Transverse colon (tissue), 4 donors: Measurements from ENCODE around the gene SS18. TPM values are rescaled to one million over a fixed set of nuclear protein-coding genes. Genes with fewer than 3 reads are reported as not detected.

ENCODE experiments used
- DNase-seq: peaks from one replicate; pipeline ENCODE4 v3.0.0-alpha.2; 2019
- H3K27ac ChIP-seq, 4 donors: fragments of 200-600 bp; sonication (generic); 2 replicates each; pipeline ENCODE4 v1.5.1; 2016 to 2018; ENCODE audit warnings: inconsistent platforms in 4 of 4
- H3K27me3 ChIP-seq: fragments of 200-600 bp; sonication (generic); 2 replicates; pipeline ENCODE4 v1.5.1; 2017; ENCODE audit warnings: inconsistent platforms
- H3K36me3 ChIP-seq, 4 donors: fragments of 200-600 bp; sonication (generic); 2 replicates each; pipeline ENCODE4 v1.5.1; 2017 to 2019; ENCODE audit warnings: inconsistent platforms in 4 of 4
- H3K4me1 ChIP-seq, 4 donors: fragments of 200-600 bp; sonication (generic); 2 replicates each; pipeline ENCODE4 v1.5.1; 2017 to 2020; ENCODE audit warnings: inconsistent platforms in 4 of 4
- H3K4me3 ChIP-seq, 4 donors: fragments of 200-600 bp; sonication (generic); 1 replicate in 1 of 4; 2 replicates in 3 of 4; pipeline versions ENCODE4 v1.5.1 to v1.6.1; 2017 to 2019; ENCODE audit warnings: inconsistent platforms in 4 of 4
- H3K9me3 ChIP-seq, 2 donors: fragments of 200-600 bp; sonication (generic); 2 replicates each; pipeline ENCODE4 v1.5.1; 2017 to 2019; ENCODE audit warnings: inconsistent platforms in 2 of 2
- EP300 ChIP-seq: sonication (generic); formaldehyde crosslinking; IDR thresholded peaks from one replicate; pipeline ENCODE4 v1.6.1; 2017; ENCODE audit warnings: antibody characterized with exemption, low read depth
- POLR2A ChIP-seq: fragments of 450-650 bp; IDR thresholded peaks from one replicate; pipeline ENCODE4 v1.6.1; 2016; ENCODE audit warnings: antibody characterized with exemption, mild to moderate bottlenecking, moderate library complexity
- POLR2AphosphoS5 ChIP-seq, 3 donors: sonication (generic); formaldehyde crosslinking; IDR thresholded peaks; one replicate each; pipeline ENCODE4 v1.6.1; 2016; ENCODE audit warnings: antibody characterized with exemption in 3 of 3
- WGBS, 2 donors: methylation state at CpG; one replicate each; pipeline ENCODE4 v1.1.5; 2018; ENCODE audit warnings: low coverage in 1 of 2; 5-methylcytosine and 5-hydroxymethylcytosine counted together
- in situ Hi-C, 4 donors: fragments of 200-750 bp; cut with MboI; loops; one replicate each; pipeline versions ENCODE4 v1.15.0 to v1.15.1; 2017; ENCODE audit warnings: low sequenced_read_pairs in 3 of 4, low pct_ligation_motif_present in 1 of 4, low pct_unique_long_range_greater_than_20kb in 1 of 4
- intact Hi-C: fragments of 100-400 bp; cut with DNase I; formaldehyde crosslinking; loops from one replicate; pipeline ENCODE4 v1.15.1; 2023; ENCODE audit warnings: low total_unique reads
- total RNA-seq, 4 donors: library from RNA; depleted of rRNA; stranded (reverse); fragments of >200 nt; gene quantifications; one replicate each; pipeline ENCODE4 v1.1.0, GENCODE V29; 2016
- TF ChIP-seq, protein P1 (sequence below), 5 experiments: fragments of 200-600 bp in 3 of 5; fragments of 450-650 bp in 2 of 5; sonication (generic) in 3 of 5; IDR thresholded peaks; 1 replicate in 2 of 5; 2 replicates in 3 of 5; pipeline ENCODE4 v1.5.1; 2016 to 2017; ENCODE audit warnings: antibody characterized with exemption in 5 of 5, inconsistent platforms in 3 of 5, mild to moderate bottlenecking in 2 of 5, moderate library complexity in 1 of 5

SS18 gene
- total RNA-seq, 4 donors from 2014 or later = 46.8 to 209 (median 138) TPM

DNA sequence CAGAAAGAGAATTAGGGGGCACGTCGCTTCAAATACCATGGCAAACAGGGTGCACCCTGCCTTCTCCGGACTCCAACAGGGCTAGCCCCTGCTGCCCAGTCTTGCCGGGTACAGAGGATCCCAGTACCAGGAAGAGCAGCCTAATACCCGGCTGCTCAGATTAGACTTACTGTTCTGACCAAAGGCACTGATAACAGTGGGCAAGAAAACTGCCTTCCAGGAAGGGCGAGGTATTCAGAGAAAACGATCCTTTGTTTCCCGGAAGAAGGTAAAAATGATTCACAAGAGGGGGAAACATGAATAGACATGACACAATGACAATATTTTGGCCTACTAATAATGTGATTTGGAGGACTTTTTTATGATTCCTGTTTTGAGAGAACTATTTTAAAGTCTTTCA lies 99.9 kb downstream of the SS18 start:
- intact Hi-C loops = no loop called here
- Histone ChIP-seq H3K4me1 (no peaks in the 10 kb centered on the region), H3K27ac (no peak overlapping the region), H3K27me3 (no peaks in the 10 kb centered on the region), H3K9me3 (no peaks in the 10 kb centered on the region), H3K4me3 (no peak overlapping the region), H3K36me3 (no peaks in the 10 kb centered on the region)
- in situ Hi-C loops = no loop called here
- DNase-seq = no peak
- no peak for TF ChIP-seq POLR2AphosphoS5 (IDR thresholded peaks at IDR 0.05)
- no peak for TF ChIP-seq EP300
- 80 to 87% methylated on average over 3 to 8 of the region's 8 CpGs for WGBS, 2 donors

DNA sequence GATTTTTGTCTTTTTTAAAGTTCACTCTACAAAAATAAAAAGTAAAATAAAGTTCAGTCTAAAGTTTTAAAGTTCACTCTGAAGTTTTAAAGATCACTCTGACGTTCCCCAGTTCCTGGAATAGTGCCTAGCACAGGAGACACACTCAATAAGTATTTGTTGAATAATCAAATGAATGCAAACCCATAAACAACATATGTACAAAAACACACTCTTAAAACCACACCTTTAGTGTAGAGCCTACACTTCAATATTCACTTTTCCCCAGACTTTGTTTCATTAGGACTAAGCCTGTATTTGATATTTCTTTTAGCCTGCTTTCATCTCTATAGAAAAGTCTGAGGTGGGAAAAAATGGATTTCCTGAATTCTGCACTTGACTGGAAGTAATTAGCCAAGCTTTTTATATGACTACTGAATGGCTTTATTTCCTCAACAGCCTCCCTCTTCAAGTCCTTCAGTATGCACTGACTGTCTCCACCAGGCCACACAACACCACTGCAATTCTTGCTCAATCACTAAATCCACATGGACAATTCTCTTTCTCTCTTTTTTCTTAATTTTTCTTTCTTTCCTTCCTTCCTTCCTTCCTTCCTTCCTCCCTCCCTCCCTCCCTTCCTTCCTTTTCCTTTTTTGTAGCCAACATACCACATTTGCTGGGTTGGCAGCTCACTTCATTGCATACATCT lies 104.6 kb downstream of the SS18 start:
- in situ Hi-C loops (no loop called here), intact Hi-C loops (no loop called here)
- Histone ChIP-seq H3K4me3 (no peak overlapping the region), H3K27me3 (no peaks in the 10 kb centered on the region), H3K27ac (no peak overlapping the region), H3K4me1 (no peaks in the 10 kb centered on the region), H3K36me3 (no peaks in the 10 kb centered on the region), H3K9me3 (no peaks in the 10 kb centered on the region)
- WGBS, 2 donors = 13 to 20% methylated on average over 1 of the region's 1 CpG
- TF ChIP-seq POLR2AphosphoS5 (IDR thresholded peaks at IDR 0.05) (no peak), EP300 (no peak), POLR2A (no peak)
- TF ChIP-seq, protein P1, sequence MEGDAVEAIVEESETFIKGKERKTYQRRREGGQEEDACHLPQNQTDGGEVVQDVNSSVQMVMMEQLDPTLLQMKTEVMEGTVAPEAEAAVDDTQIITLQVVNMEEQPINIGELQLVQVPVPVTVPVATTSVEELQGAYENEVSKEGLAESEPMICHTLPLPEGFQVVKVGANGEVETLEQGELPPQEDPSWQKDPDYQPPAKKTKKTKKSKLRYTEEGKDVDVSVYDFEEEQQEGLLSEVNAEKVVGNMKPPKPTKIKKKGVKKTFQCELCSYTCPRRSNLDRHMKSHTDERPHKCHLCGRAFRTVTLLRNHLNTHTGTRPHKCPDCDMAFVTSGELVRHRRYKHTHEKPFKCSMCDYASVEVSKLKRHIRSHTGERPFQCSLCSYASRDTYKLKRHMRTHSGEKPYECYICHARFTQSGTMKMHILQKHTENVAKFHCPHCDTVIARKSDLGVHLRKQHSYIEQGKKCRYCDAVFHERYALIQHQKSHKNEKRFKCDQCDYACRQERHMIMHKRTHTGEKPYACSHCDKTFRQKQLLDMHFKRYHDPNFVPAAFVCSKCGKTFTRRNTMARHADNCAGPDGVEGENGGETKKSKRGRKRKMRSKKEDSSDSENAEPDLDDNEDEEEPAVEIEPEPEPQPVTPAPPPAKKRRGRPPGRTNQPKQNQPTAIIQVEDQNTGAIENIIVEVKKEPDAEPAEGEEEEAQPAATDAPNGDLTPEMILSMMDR (IDR thresholded peaks at IDR 0.05) = no peak
- no peak for DNase-seq

DNA sequence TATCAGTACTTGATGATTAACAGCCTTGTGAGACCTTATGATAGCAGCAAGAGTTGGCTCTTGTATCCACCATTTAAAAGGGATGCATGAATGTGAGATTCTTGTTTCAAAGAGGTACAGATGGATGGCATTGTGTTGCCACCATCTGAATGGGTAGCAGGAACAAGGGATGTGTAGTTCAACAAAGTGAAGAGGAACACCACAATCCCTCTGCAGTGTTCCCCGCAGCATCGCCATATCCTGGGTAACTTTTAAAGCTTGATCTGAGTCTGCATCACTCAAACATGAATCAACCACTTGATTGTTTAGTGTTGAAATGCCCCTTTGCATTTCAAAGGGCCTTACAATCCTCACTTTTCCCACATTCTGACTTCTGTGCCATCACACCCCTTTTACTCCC lies 106.7 kb downstream of the SS18 start:
- Histone ChIP-seq H3K4me1 (no peaks in the 10 kb centered on the region), H3K9me3 (no peaks in the 10 kb centered on the region), H3K4me3 (no peak overlapping the region), H3K27me3 (no peaks in the 10 kb centered on the region), H3K36me3 (no peaks in the 10 kb centered on the region), H3K27ac (no peak overlapping the region)
- no peak for DNase-seq
- intact Hi-C loops (no loop called here), in situ Hi-C loops (no loop called here)
- TF ChIP-seq, protein P1 (IDR thresholded peaks at IDR 0.05) = no peak
- TF ChIP-seq POLR2A = no peak
- no peak for TF ChIP-seq POLR2AphosphoS5 (IDR thresholded peaks at IDR 0.05)
- no peak for TF ChIP-seq EP300
- 90 to 92% methylated on average over 2 of the region's 2 CpGs for WGBS, 2 donors

DNA sequence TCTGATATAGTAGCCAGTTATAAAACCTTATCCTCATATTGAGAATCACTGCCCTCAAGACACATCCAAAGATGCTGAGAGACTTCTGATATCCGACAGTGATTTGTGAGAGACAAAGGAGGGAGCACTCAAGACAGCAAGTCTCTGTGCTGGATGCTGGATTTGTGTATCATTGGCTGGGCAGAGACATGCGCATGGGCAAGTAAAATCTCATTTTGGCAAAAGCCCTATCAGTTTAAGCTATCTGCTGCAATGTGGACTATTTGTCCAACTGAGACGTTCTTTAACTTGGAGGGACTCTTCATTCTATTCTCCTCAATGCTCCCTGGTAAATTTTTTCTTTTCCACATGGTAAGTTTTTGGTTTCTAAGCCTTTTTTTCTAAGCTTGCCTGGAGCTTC lies 107.5 kb downstream of the SS18 start:
- TF ChIP-seq POLR2A = no peak
- TF ChIP-seq, protein P1 (IDR thresholded peaks at IDR 0.05) = no peak
- TF ChIP-seq POLR2AphosphoS5 (IDR thresholded peaks at IDR 0.05) = no peak
- no peak for TF ChIP-seq EP300
- no peaks in the 10 kb centered on the region for H3K4me1 ChIP-seq
- H3K9me3 ChIP-seq = no peaks in the 10 kb centered on the region
- DNase-seq = no peak
- intact Hi-C loops (no loop called here), in situ Hi-C loops (no loop called here)
- no peak overlapping the region for H3K4me3 ChIP-seq
- 80 to 86% methylated on average over 1 to 3 of the region's 3 CpGs for WGBS, 2 donors
- H3K27me3 ChIP-seq = no peaks in the 10 kb centered on the region
- H3K36me3 ChIP-seq = no peaks in the 10 kb centered on the region
- H3K27ac ChIP-seq = no peak overlapping the region

DNA sequence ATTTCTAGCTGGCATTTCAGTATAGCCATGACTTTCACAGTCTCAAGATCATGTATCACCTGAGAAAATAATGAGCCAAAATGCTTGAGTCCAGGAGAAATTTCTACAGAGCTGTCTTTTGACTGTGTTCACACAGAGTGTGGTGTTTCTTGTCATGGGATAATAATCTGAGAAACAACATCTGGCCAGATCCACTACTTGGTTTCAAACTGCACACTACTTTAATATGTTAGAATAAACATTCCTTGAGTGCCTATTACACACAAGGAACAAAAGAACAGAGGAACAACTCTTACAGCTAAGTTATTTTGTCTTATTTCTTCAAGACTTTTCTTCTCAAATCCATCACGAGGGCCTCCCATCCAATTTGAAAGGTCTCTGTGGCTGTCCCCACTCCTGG lies 108.3 kb downstream of the SS18 start:
- H3K27me3 ChIP-seq = no peaks in the 10 kb centered on the region
- DNase-seq = no peak
- TF ChIP-seq, protein P1 (IDR thresholded peaks at IDR 0.05) = no peak
- TF ChIP-seq EP300 (no peak), POLR2A (no peak), POLR2AphosphoS5 (IDR thresholded peaks at IDR 0.05) (no peak)
- H3K4me3 ChIP-seq = no peak overlapping the region
- no peaks in the 10 kb centered on the region for H3K36me3 ChIP-seq
- H3K27ac ChIP-seq = no peak overlapping the region
- intact Hi-C loops = no loop called here
- no peaks in the 10 kb centered on the region for H3K9me3 ChIP-seq
- WGBS, 2 donors = 20 to 50% methylated on average over 1 of the region's 1 CpG
- H3K4me1 ChIP-seq = no peaks in the 10 kb centered on the region
- in situ Hi-C loops = no loop called here
